ENCODE data around the gene MYCBP2.

GRCh38 chr13:77239312-77239711 lies 87.6 kb downstream of the MYCBP2 start:
- no peak for TF ChIP-seq CTCF (IDR thresholded peaks at IDR 0.05)
- TF ChIP-seq EP300 (IDR thresholded peaks at IDR 0.05): no peak
